Daoy (cell line): ENCODE measurements around the gene PSORS1C1. TPM values are rescaled to one million over a fixed set of nuclear protein-coding genes. Genes with fewer than 3 reads are reported as not detected.

Experiments
- DNase-seq: peaks from one replicate; pipeline ENCODE4 v3.0.0-alpha.2; 2015; ENCODE audit warnings: low read depth
- total RNA-seq: library from RNA; depleted of rRNA; stranded (reverse); fragments of >200 nt; shearing (Covaris generic); gene quantifications from 2 replicates; pipeline ENCODE4 v1.2.3, GENCODE V29; 2014

Gene PSORS1C1
- total RNA-seq, 1 experiment from 2014 or later = 0.23 TPM

DNA sequence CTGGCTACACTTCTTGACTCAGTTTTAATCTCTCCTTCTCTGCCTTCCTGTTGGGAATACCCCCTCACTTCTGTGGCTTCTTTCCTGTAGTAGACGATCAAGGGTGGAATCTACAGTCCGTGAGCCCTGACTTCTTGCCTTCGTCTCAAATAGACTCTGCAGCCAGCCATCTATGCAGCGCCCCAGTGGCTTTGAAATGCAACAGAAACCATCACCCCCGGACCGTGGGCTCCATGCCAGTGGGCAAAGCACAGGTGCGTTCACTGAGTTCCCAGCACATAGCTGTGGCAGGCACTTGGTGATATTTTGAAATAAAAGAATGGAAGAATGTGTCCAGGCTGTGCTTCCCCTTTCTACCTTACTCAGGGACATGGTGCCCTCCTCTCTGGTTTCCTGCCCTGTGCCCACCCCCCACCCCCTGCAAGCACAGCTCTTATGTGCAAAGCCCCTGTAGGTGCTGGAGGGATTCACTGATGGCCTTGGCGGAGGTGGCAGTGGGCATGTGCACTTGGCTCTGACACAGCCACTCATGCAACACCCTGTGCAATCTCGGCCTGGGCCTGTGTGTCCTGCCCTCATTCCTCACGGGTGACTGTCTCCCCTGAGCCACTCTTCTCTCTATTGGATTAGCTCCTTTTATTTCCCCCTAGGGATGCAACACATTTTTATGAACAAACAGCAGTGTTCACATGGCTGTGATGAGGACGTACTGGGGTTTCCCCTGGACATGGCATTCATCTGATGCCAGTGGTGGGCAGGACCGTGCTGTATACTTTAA, 11.2 kb downstream of the PSORS1C1 start:
- DNase-seq = peak; percentile 71

DNA sequence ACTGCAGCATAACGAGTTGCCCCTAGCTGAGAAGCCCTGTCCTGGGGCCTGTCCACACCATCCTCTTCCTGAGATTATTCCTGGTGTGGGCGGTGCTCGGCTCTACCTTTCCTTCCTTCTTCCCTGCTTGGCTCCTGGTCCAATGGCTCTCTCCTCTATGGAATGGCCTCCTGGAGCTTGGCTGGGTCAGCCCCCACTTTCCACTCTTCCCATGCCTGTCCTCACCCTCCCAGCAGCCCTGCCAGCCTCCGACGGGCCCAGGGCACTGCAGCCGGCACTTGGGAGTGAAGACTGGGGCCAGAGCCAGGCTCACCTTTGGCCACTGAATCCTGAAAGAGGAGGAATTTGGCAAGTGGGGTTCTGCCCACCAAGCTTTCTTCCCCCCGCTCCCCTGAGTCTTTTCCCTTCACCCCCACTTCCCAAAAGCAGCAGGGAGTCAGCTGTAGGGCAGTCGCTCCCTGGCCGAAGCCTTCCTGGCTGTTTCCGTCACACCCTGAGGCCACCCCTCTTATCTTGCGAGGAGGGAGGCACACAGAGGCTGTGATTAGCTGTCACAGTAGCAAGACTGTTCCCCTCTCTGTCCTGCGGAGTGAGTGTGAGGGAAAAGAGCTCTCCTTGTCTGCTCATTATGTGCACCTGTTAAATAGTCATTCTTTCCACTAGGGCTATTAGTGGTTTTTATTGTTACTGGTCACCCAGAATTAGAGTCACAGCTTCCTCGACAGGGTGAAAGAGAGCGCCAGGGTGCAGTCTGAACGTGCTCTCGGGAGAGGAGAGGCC, 12.0 kb downstream of the PSORS1C1 start:
- no peak for DNase-seq

DNA sequence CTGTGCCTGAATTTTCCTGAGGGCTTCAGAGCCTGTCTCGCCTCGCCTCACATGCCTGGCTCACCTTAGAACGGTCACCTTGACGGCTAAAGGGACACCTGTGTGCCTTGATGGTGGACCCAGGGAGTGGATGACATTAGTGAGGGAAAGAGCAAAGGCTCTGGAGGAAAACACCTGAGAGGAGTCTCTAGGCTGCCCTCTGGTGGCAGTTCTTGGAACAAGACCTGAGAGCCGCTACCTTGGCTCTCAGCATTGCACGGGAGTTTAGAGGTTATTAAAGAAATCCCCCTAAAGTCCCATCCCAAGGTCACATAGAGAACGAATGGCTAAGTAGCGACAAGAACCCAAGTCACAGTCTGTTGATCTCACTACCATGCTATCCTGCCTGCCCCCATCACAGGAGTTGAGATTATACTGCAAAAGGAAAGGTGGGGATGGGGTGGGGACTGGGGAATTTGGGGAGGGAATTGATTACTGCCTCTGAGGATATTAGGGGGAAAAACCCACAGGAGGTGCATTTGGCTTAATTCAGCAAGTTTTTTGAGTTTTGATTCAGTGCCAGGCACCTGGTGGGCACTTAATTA, 13.6 kb downstream of the PSORS1C1 start:
- DNase-seq = peak; percentile 46

DNA sequence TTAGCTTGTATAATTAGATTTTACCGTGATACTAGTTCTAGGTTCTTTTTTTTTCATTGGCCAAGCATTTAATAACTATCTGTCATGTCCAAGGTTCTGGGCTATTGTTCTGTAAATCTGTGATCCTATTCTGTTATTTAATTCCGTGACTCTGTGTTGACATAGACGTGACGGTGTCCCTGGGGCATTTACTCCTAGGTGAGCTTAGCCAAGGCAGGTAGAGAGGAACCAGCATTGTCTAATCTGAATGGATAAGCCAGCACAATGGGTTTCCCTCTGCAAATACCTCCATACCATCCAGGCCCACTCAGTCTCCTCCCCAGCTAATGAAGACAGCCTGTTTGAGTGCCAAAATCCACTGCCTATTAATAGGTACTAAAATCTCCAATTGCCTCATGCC, 14.5 kb downstream of the PSORS1C1 start:
- no peak for DNase-seq

DNA sequence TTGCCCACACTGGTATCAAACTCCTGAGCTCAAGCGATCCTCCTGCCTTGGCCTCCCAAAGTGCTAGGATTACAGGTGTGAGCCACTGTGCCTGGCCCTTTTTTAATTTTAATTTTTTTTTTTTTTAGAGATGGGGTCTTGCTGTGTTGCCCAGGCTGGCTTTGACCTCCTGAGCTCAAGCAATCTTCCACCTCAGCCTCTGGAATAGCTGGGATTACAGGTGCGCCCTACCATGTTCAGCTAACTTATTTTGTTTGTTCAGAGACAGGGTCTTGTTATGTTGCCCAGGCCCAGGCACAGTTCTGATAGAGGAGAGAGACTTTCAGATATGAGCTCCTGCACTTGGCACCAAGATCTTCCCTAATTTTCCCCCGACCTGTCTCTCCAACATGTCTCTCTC, 16.2 kb downstream of the PSORS1C1 start:
- no peak for DNase-seq

DNA sequence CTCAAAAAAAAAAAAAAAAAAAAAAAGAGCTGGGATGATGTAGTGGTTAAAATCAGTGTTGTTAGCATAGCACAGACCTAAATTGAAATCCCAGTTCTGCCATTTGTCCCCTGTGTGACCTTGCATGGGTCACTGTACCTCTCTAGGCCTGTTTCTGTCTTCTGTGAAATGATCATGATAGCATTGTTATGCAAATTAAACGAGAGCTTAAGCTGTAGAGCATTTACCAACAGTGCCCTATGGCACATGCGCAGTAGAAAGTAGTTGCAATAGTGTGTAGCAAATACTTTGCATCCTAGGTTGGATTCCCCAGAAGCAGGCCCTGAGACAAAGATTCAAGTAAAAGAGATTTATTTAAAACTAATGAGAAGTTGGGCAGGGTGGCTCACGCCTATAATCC, 17.0 kb downstream of the PSORS1C1 start:
- no peak for DNase-seq

DNA sequence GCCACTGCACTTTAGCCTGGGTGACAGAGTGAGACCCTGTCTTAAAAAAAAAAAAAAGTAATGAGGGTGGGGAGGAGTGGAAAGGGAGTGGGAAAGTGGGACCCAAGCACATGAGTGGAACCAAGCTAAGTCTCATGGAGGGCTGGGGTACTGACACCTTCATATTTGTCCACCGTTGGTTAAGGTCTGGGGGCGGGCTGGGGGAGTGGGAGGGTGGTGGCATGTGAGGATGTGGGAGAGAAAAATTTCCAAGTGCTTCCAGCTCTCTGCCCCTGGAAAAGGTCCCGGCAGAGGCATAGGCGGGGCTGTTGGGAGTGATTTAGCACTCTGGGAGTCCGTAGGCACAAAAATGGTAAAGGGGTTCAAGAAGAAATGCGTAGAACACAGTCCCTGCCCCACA, 18.2 kb downstream of the PSORS1C1 start:
- DNase-seq = no peak

DNA sequence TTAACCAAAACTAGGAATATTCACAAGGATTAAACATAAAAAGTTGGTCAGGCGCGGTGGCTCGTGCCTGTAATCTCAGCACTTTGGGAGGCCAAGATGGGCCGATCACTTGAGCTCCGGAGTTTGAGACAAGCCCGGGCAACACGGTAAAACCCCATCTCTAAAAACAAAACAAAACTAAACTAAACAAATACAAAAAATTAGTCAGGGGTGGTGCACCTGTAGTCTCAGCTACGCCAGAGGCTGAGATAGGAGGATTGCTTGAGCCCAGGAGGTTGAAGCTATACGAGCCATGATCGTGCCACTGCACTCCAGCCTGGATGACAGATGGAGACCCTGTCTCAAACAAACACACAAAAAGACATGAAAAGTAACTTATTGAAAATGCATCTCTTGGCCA, 21.1 kb downstream of the PSORS1C1 start:
- no peak for DNase-seq

DNA sequence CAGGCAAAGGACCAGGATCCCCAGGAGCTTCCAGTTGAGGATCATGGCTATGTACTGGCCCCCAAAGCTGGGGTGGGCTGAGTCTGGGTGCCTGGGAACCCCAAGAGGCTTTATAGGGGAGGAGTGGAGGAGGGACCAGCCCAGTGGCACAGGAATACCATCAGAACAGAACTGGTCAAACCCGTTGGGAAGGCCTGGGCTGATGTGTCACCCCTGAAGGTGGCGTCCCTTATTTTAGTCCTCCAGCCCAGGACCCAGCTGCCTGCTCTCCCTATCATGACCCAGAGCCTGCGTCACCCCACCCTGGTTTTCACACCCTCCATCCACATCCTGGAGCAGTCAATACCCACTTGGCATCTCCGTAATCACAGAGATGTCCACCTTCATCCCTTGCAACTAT, 24.4 kb downstream of the PSORS1C1 start, which contains the start of gene PSORS1C2:
Gene PSORS1C2, minus strand, starts transcription at position 85 of the 400 bp plus-strand sequence. Its CDS starts 40 bp downstream, at position 45.
- no peak for DNase-seq

DNA sequence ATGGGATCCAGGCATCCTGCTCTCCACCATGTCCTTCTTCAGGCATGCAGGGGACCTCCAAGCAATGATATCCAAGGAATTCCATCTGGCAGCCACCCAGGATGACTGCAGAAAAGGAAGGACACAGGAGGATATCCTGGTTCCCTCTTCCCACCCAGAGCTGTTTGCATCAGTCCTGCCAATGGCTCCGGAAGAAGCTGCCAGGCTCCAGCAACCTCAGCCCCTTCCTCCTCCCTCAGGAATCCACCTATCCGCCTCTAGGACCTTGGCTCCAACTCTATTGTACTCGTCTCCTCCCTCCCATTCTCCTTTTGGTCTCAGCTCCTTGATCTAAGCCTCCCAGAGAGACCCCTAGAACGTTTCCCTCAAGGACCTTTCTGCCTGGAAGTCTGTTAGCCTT, 25.0 kb downstream of the PSORS1C1 start:
- no peak for DNase-seq

DNA sequence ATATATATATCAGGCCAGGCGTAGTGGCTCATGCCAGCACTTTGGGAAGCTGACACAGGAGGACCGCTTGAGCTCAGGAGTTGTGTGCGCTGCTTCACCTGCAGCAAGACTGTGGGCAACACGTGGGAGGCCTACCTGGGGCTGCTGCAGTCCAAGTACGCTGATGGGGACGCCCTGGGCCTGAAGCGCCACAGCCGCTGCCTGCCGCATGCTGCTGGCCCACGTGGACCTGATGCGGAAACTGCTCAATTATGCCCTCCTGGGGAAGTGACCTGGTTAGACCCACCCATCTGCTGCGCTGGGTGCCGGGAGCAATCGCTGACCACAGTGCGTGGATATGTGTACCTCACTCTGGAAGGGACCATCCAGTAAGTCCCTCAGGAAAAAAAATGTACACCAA, 26.0 kb downstream of the PSORS1C1 start:
- DNase-seq = no peak

DNA sequence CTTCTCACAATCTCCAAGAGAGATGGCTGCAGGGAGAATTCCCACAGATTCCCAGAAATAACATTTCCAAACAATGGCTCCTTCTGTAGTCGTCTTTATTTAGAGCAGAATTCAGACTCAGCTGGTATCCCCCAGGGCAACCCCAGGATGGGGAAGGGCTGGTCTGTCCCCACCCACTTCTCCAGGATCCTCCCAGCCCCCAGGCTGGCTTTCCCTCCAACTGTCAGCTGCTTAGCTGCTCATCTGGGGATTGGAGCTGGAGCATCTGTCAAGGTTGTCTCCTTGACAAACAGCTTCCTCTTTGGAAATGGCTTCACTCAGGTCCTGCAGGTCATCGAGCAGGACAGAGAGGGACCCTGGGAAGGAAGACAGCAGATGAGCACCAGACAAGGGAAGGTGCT, 27.8 kb downstream of the PSORS1C1 start:
- DNase-seq = no peak

DNA sequence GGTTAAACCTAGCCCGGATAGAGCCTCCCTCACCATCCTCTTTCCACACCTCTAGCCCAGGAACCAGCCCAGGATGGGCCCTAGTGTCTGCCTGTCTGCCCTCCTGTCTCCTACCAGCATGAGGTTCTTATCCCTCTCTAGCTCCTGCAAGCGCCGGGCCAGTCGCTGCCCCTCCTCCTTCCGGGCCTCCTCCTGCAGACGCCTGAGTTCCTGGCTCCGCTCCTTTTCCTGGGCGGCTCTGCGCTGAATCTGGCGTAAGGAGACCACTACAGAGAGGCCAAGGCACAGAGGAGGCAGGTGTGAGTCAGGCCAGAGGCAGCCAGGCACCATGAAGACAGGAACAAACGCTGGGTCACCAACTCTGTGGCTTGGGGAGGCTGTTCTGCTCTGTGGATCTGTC, 28.5 kb downstream of the PSORS1C1 start:
- peak; percentile 80 for DNase-seq

DNA sequence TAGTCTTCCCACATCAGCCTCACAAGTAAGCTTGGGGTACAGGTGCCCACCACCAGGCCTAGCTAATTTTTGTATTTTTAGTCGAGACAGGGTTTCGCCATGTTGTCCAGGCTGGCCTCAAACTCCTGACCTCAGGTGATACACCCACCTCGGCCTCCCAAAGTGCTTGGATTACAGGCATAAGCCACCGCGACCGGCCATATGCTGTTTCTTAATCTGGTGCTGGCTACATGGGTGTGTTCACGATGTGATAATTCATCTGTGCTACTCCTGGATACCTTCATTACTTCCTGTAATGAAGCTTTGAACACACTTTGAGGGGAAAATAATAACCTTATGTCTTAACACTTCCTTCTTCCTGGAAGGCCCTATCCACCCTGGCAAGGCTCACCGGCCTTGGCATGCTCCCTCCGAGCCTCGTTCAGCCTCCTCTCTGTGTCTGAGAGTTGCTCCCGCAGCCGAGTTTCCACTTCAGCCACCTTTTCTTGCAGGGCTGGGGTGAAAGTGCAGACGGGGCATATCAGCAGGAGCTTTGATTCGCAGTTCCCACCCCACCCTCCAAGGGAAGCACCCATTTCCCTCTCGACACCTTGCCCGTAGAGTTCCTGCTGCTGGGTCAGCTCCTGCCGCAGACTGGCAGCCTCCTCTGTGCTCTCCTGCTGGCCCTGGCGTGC, 29.8 kb downstream of the PSORS1C1 start:
- no peak for DNase-seq

DNA sequence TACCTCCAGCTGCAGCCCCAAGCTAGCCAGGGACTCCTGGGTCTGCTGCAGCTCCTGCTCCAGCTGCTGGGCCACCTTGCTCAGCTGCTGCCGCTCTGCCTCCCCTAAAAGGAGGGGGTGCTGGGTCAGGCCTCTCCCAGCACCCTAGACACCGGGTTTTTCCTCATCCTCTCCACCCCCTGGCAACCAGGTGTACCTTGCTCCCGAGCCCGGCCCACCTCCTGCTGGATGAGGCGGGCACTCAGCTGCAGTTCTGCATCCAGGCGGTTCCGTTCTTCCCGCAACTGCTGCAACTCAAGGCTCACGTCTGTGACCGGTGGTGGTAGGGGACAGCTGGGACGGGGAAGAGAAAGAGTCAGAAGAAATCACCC, 30.4 kb downstream of the PSORS1C1 start:
- DNase-seq = no peak

DNA sequence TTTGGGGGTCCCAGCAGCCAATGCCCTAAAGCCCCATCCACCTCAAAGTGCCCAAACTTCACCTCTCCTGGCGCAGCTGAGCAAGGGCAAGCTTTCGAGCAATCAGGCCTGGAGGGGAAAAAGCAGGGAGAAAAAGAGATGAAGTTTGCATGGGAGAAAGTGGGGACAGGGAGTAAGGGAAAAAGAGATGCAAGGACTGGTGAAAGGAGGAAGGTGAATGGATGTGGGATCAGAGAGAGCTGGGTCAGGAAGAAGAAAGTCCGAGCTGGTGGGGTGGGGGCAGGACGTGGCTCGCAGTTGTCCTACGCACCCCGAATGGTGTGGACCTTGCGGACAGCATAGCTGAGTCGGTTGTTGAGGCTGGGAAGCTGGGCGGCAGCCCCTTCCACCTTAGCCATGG, 30.8 kb downstream of the PSORS1C1 start:
- DNase-seq = no peak

DNA sequence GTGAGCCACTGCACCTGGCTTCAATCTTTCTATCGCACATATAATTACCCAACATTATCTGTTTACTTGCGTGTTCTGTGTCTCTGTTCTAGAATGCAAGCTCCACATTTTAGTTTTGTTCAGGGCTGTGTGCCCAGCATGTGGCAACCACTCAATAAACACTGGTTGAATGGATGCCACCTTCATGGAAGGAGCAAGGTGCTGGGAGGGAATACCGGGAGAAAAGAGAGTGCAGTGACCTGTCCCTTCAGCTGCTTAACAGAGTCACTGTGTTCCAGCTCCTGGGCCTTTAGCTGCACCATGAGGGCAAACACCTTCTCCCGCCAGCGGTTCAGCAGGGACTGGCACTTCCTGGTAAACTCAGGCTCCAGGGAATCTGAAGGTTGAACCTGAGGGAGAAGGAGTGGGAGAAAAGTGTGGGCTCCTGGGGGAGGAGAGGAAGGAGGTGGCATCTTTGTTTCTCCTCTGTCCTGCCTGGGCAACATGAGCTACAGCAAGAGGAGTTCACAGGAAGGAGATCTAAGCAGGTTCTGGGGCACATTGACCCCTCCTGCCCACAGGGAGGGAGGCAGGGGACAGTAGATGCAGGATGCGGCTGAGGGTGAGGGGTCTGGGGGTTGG, 35.3 kb downstream of the PSORS1C1 start:
- DNase-seq = no peak

DNA sequence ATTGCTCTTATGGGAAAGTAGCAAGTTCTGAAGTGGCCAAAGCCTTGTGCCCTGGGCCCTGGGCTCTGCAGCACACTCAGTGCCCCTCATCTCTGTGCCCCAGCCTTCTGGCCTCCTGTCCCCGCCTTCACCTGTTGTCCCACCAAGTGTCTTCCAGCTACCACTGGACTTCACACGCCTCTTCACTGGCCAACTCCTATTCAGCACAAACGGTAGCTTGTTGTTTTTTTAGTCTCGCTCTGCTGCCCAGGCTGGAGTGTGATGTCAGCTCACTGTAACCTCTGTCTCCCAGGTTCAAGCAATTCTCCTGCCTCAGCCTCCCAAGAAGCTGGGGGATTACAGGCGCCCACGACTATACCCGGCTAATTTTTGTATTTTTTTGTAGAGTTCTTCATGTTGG, 38.2 kb downstream of the PSORS1C1 start:
- no peak for DNase-seq

DNA sequence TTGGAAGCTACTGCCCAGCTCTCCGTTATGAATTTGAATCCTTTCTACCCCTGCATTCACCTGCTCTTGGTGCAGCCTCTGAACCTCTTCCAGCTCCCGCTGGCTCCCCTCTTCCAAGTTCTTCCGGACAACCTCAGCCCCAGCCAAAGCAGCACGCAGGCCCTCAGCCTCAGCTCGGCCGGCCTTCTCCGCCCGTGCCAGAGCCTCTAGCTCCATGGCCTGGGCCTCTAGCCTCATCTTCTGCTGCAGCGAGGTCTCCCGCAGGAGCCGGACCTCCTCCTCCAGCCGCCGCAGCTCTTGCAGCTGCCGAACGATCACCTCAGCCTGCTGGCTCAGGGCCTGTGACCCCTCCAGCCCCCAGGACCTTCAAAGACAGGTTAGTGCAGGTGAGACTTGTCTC, 39.8 kb downstream of the PSORS1C1 start:
- DNase-seq = no peak

DNA sequence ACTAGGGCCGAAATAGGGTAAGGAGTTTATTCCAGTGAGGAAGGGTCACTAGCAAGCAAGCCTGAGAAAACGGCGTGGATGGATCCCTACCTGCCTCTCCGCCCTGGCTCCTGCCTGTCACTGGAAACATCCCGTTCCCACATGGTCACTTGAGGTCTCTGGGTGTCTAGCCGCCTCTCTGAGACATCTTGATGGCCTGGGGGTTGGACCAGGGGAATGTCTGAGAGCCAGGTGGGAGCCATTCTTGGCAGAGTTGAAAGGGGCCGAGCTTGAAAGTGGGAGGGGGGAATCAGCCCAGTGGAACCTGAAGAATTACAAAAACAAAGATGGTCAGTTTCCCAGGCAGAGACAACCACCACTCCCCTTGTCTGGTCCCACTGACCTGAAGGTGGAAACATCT, 42.0 kb downstream of the PSORS1C1 start:
- no peak for DNase-seq

DNA sequence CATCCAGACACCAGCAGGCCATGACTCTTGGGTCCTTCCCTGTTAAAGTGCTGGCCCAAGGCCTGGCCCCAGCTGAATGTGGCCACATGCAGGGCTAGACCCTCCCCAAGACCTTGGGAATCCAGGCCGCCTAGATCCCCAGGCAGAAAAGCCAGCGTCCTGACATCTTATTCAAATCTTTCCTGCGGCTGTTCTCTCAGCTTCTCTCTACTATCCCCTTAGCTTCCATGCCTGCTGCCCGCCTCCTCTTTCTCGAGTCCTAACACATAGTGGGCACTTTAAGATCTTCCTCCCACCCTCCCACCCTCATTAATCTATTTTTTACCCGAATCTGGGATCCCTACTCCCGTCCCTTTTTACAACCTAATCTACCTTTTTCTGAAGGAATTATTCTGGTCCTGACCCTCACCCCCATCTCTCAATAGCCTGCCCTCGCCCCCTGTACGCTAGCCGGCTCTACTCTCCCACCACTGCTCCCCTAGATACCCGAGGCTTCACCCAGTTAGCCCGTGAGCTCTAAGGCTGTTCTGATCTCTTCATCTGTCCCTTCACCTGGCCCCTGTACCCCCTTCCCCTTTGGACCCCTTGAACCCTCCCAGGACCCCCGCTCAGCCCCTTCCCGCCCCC, 43.0 kb downstream of the PSORS1C1 start, which contains the start of gene CCHCR1:
Gene CCHCR1, minus strand, starts transcription at position 290 of the 627 bp plus-strand sequence. Its CDS starts 202 bp downstream, at position 88.
- DNase-seq = no peak
